Liver (tissue), 3 donors: Measurements from ENCODE around the gene C1R.

Experiments
- EGR1 ChIP-seq, 2 donors: IDR thresholded peaks; 2 replicates each; pipeline ENCODE4 v1.6.1; 2016 to 2018; ENCODE audit warnings: antibody characterized with exemption in 2 of 2, low read depth in 2 of 2
- HNF4A ChIP-seq, 2 donors: conservative IDR thresholded peaks; 2 replicates each; pipeline ENCODE4 v1.6.1; 2016; ENCODE audit warnings: antibody characterized with exemption in 2 of 2, mild to moderate bottlenecking in 2 of 2
- JUND ChIP-seq, 2 donors: IDR thresholded peaks; 2 replicates each; pipeline ENCODE4 v1.6.1; 2016; ENCODE audit warnings: antibody characterized with exemption in 2 of 2
- RAD21 ChIP-seq, 2 donors: IDR thresholded peaks; 2 replicates each; pipeline ENCODE4 v1.6.1; 2016; ENCODE audit warnings: antibody characterized with exemption in 2 of 2, mild to moderate bottlenecking in 2 of 2
- REST ChIP-seq: IDR thresholded peaks from 2 replicates; pipeline ENCODE4 v1.6.1; 2016; ENCODE audit warnings: antibody characterized with exemption, mild to moderate bottlenecking
- SP1 ChIP-seq: IDR thresholded peaks from 2 replicates; pipeline ENCODE4 v1.6.1; 2018; ENCODE audit warnings: antibody characterized with exemption, mild to moderate bottlenecking
- TAF1 ChIP-seq: conservative IDR thresholded peaks from 2 replicates; pipeline ENCODE4 v1.6.1; 2016; ENCODE audit warnings: antibody characterized with exemption, mild to moderate bottlenecking
- YY1 ChIP-seq: IDR thresholded peaks from 2 replicates; pipeline ENCODE4 v1.6.1; 2016; ENCODE audit warnings: antibody characterized with exemption, mild to moderate bottlenecking
- TF ChIP-seq, protein P1 (sequence below): IDR thresholded peaks from 2 replicates; pipeline ENCODE4 v1.6.1; 2016; ENCODE audit warnings: antibody characterized with exemption
- TF ChIP-seq, protein P2 (sequence below): IDR thresholded peaks from 2 replicates; pipeline ENCODE4 v1.6.1; 2016; ENCODE audit warnings: antibody characterized with exemption
- TF ChIP-seq, protein P3 (sequence below): fragments of 150-350 bp; IDR thresholded peaks from 2 replicates; pipeline ENCODE4 v1.5.1; 2017; ENCODE audit warnings: improper control_type of control experiment, low read depth, low read length; ENCODE audit not compliant: missing input control
- TF ChIP-seq, protein P4 (sequence below): IDR thresholded peaks from 2 replicates; pipeline ENCODE4 v1.6.1; 2016; ENCODE audit warnings: antibody characterized with exemption
- donor health status: healthy.
- donor health status: healthy.

DNA sequence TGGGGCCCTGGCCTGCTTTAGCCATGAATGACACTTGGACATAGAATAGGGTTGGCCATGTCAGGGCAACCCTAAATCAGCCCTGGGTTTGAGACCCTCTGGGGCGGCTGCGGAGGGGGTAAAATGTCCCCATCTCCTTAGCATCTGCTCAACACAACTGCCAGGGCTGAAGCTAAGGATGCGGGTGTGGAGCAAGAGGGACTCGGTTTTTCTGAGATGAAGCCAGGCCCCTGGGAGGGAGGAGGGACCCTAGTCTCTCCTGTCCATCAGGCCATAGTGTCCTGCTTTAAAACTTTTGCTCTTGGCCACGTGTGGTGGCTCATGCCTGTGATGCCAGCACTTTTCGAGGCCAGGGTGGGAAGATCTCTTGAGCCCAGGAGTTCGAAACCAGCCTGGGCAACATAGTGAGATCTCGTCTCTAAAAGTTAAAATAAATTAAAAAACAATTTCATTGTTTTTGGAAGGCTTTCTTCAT lies 778 bp upstream of the C1R start:
- TF ChIP-seq JUND (IDR thresholded peaks at IDR 0.05) = no peak
- no peak for TF ChIP-seq TAF1
- TF ChIP-seq, protein P1, sequence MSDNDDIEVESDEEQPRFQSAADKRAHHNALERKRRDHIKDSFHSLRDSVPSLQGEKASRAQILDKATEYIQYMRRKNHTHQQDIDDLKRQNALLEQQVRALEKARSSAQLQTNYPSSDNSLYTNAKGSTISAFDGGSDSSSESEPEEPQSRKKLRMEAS = no peak
- TF ChIP-seq, protein P2, sequence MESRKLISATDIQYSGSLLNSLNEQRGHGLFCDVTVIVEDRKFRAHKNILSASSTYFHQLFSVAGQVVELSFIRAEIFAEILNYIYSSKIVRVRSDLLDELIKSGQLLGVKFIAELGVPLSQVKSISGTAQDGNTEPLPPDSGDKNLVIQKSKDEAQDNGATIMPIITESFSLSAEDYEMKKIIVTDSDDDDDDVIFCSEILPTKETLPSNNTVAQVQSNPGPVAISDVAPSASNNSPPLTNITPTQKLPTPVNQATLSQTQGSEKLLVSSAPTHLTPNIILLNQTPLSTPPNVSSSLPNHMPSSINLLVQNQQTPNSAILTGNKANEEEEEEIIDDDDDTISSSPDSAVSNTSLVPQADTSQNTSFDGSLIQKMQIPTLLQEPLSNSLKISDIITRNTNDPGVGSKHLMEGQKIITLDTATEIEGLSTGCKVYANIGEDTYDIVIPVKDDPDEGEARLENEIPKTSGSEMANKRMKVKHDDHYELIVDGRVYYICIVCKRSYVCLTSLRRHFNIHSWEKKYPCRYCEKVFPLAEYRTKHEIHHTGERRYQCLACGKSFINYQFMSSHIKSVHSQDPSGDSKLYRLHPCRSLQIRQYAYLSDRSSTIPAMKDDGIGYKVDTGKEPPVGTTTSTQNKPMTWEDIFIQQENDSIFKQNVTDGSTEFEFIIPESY = no peak
- TF ChIP-seq, protein P3, sequence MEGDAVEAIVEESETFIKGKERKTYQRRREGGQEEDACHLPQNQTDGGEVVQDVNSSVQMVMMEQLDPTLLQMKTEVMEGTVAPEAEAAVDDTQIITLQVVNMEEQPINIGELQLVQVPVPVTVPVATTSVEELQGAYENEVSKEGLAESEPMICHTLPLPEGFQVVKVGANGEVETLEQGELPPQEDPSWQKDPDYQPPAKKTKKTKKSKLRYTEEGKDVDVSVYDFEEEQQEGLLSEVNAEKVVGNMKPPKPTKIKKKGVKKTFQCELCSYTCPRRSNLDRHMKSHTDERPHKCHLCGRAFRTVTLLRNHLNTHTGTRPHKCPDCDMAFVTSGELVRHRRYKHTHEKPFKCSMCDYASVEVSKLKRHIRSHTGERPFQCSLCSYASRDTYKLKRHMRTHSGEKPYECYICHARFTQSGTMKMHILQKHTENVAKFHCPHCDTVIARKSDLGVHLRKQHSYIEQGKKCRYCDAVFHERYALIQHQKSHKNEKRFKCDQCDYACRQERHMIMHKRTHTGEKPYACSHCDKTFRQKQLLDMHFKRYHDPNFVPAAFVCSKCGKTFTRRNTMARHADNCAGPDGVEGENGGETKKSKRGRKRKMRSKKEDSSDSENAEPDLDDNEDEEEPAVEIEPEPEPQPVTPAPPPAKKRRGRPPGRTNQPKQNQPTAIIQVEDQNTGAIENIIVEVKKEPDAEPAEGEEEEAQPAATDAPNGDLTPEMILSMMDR = no peak
- TF ChIP-seq, protein P4, sequence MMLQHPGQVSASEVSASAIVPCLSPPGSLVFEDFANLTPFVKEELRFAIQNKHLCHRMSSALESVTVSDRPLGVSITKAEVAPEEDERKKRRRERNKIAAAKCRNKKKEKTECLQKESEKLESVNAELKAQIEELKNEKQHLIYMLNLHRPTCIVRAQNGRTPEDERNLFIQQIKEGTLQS = no peak
- TF ChIP-seq REST = no peak
- no peak for TF ChIP-seq SP1
- TF ChIP-seq RAD21 (IDR thresholded peaks at IDR 0.05) = no peak
- TF ChIP-seq EGR1 (IDR thresholded peaks at IDR 0.05; ENCODE audit: low read depth in 2 of 2) = no peak
- no peak for TF ChIP-seq YY1
- TF ChIP-seq HNF4A (conservative IDR thresholded peaks at IDR 0.05) = no peak
